HG02852 (cell line): ENCODE data around the gene ACAP3.

ENCODE experiments used
- ATAC-seq: cut with Tn5 transposase; IDR thresholded peaks from one replicate; pipeline ENCODE4 v1.9.1; 2021; ENCODE audit warnings: mild to moderate bottlenecking, moderate library complexity; ENCODE audit not compliant: unreplicated experiment

Gene ACAP3

GRCh38 chr1:1272341-1273208 is 35.2 kb downstream of the ACAP3 start:
- no peak for ATAC-seq

DNA sequence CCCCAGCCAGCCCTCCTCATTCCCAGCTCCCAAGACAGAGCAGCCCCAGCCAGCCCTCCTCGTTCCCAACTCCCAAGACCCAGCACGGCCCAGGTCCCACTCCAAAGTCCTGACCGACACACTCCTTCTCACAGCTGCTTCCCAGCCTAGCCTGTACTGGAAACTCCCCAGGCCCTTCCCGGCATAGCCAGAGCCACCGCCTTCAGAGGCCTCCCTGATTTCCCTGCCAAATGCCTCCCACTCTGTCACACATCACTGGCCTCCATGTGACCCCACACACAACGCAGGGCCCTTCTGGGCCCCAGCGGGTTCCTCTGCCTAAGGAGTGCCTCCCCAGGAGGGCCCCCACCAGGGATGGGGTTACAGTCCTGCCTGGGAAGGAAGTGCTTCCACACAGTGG is 36.9 kb downstream of the ACAP3 start:
- no peak for ATAC-seq

- ATAC-seq = no peak
Observed at GRCh38 chr1:1268284-1268682, 39.4 kb downstream of the ACAP3 start.

GRCh38 chr1:1267488-1268283 is 40.0 kb downstream of the ACAP3 start:
- no peak for ATAC-seq

GRCh38 chr1:1264868-1265272 is 42.9 kb downstream of the ACAP3 start:
- ATAC-seq = no peak

DNA sequence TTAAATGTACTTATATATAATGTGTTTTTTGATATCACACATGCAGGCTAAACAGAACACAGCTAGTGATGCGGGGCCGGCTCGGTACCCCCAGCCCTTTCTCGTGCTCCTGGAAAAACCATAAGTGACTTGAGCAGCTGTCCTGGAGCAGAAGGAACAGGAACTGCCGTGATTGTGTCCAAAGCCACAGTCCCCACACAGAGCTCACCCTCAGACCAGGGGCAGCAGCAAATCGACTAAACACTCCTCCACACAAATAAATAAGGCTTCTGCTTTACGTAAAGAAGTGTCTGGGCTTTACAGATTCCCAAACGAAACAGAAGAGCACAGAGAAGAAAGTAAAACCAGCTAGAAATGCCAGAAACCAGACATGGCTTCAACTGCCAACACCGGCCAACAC is 43.7 kb downstream of the ACAP3 start:
- ATAC-seq = no peak

GRCh38 chr1:1262758-1263157 is 45.0 kb downstream of the ACAP3 start:
- no peak for ATAC-seq

DNA sequence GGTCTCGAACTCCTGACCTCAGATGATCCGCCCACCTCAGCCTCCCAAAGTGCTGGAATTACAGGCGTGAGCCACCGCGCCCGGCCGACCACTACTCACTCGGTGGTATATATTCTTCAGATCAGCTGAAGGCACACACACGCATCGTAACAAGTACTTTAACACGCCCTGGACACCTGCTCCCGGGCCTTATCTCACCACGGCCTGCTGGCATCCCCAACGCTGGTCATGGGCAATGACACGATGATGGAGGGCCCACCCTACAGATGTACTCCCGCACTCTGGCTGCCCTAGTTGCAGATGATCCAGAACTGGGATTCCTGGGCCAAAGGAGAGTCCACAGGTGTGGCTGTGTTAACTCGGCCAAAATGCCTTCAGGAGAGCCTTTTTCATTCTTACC is 45.7 kb downstream of the ACAP3 start:
- no peak for ATAC-seq

- ATAC-seq = no peak
Observed at GRCh38 chr1:1260843-1261560, 46.7 kb downstream of the ACAP3 start.

- no peak for ATAC-seq
Observed at GRCh38 chr1:1259951-1260600, 47.7 kb downstream of the ACAP3 start.

DNA sequence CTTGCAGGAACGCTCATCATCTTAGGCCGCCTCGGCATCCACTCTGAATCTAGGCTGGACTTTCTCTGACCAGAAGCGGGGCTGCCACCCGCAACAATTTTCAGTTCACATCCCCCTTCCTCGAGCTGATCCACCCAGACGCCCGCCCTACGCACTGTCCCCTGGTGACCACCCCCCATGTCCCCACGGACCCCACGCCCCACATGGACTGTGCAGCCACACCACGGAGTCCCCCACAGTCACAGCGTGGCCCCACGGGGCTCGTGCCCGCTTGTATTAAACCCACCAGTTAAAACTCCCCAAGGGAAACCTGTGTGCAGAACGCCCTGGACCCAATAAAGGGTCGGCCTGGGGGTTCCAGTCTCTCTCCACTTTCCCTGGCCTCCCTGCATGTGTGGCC is 48.2 kb downstream of the ACAP3 start:
- no peak for ATAC-seq

DNA sequence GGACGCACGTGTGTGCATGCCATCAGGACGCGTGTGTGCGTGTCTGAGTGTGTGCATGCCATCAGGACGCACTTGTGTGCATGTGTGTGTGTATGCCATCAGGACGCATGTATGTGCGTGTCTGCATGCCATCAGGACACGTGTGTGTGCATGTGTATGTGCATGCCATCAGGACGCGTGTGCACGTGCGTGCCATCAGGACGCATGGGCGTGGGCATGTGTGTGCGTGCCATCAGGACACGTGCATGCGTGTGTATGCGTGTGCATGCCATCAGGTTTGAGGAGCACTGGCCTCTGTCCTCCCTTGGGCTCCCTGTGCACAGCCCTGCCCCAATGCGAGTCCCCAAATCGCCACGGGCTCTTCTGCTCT is 48.6 kb downstream of the ACAP3 start:
- no peak for ATAC-seq

- no peak for ATAC-seq
Observed at GRCh38 chr1:1256956-1257871, 50.5 kb downstream of the ACAP3 start.

- ATAC-seq = no peak
Observed at GRCh38 chr1:1255611-1256010, 52.1 kb downstream of the ACAP3 start.

GRCh38 chr1:1255078-1255477 is 52.7 kb downstream of the ACAP3 start:
- no peak for ATAC-seq

DNA sequence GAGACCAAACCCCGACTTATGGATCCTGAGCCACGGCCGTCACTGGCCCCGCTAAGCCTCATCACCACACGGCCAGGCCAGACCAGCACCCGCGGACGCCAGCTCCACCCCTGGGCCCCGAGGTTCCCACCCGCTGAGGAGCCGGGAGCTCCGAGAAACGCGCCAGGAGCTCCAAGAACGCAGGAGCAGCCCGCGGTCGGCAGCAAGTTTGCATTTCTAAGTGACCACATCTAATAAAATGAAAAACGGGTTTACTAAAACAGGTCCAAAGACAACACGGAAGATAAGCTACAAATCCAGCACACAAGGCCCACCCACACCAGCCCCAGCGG is 53.1 kb downstream of the ACAP3 start:
- no peak for ATAC-seq

DNA sequence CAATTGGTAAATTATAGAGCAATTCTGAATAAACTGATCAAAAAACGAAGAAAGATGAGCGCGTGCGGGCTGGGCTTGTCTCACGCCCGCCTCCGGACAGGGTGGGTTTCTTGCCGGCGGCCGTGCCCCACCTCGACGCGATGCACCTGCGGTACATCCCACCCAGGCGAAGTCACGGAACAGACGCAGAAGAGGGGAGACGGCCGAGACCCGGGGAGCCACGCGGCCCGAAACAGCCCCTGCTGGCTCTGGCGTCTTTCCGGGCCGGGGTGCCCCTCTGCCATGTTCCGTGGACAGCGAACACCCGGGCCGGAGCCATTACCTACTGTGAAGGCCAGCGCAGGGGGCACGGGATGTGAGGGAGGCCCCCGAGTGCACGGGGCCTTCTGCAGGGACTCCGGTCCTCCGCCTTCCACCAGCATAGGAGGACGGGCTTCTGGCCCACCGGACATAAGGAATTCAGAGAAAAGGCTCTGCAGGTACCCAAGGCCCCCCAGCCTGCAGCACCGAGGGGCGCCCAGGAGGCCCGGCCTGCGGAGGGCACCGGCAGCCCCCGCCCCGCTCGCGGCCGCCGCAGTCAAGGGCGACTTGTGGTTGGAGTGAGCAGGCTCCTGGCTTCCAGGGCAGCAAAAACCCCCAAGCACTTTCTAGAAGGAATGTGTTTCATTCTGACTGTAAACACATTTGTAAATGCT is 53.6 kb downstream of the ACAP3 start:
- no peak for ATAC-seq

- no peak for ATAC-seq
Observed at GRCh38 chr1:1253314-1253713, 54.4 kb downstream of the ACAP3 start.

DNA sequence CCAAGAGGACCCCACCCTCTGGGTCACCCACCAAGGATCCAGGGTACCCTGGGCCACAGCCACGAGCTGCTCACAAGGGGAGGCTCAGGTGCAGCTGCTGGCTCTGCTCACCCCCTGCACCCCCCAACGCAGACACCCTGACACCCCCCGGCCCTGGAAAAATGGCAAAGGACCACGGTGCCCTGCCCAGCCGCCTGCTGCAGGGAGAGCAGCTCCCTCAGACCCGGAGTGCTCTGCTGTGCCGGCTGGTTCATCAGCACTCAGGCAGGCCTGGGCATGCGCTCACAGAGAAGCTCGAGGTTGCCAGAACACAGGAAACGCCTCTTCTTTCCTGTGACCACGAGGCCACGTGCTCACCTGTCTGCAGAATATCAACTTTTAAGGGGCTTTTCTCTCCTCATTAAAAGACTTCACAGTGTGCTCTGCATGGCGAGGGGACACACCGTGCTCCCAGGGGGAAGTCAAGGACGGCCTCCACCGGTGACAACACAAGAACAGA is 56.9 kb downstream of the ACAP3 start:
- no peak for ATAC-seq
